Measurements from ENCODE around the gene CLBA1. TPM values are rescaled to one million over a fixed set of nuclear protein-coding genes. Genes with fewer than 3 reads are reported as not detected.
A peak's percentile ranks its signal among the peaks of the same experiment; 100 is the strongest.

CLBA1 gene
- total and polyA plus RNA-seq, 3 donors from 2014 or later = 27.6 to 53.9 (median 47.6) TPM

DNA sequence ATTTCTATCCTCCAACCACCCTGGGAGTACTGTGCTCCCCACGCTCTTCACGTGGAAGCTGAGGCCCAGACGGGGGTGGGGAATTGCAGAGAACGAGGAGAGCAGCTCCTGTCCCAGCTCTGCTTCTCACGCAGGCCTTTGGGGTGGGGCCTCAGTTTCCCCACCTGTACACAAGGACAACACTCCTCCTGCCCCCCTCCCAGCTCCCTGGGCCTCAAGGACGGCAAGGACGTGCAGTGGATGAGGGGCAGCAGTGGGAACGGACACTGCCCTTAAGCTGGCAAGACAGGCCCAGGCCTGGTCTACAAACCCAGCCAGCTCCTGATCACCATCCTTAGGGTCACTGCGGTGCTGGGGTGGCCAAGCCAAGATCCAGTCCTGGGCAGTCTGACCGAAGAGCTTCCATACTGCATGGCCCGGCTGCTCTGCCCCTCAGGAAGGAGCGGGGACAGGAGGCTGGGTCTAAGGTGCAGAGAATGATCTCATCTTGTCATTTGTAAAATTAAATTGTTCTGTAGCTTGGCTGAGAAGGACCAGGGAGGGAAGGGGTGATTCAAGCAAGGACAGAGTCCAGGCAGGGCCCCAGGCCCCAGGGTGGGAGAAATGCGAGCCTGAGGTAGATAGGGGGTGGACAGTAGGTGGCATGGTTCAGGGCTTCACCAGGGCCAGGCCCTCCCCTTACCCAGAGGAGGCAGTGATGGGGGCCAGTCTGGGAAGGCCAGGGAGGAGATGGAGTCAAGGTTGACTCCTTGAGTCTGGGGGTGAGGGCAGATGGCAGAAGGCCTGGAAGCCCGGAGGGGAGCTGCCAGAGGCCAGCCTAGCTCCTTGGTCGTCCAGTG, 1.3 kb upstream of the CLBA1 start:
- peak overlapping the region in 1 of 2 donors; percentile 87 for H3K4me3 ChIP-seq
- peaks cover 8% of the 10 kb centered on the region for H3K4me1 ChIP-seq
- no peaks in the 10 kb centered on the region for H3K9me3 ChIP-seq
- TF ChIP-seq, protein P1, sequence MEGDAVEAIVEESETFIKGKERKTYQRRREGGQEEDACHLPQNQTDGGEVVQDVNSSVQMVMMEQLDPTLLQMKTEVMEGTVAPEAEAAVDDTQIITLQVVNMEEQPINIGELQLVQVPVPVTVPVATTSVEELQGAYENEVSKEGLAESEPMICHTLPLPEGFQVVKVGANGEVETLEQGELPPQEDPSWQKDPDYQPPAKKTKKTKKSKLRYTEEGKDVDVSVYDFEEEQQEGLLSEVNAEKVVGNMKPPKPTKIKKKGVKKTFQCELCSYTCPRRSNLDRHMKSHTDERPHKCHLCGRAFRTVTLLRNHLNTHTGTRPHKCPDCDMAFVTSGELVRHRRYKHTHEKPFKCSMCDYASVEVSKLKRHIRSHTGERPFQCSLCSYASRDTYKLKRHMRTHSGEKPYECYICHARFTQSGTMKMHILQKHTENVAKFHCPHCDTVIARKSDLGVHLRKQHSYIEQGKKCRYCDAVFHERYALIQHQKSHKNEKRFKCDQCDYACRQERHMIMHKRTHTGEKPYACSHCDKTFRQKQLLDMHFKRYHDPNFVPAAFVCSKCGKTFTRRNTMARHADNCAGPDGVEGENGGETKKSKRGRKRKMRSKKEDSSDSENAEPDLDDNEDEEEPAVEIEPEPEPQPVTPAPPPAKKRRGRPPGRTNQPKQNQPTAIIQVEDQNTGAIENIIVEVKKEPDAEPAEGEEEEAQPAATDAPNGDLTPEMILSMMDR (IDR thresholded peaks at IDR 0.05) = no peak
- no peak for TF ChIP-seq POLR2A (IDR thresholded peaks at IDR 0.05)
- 89 to 94% methylated on average over 13 to 15 of the region's 15 CpGs for WGBS, 2 donors
- intact Hi-C loops (cut with DNase I; ENCODE audit: low total_unique reads) = no loop called here
- H3K27ac ChIP-seq = peak overlapping the region in 1 of 2 donors; percentile 78
- DNase-seq = no peak
- no peaks in the 10 kb centered on the region for H3K27me3 ChIP-seq
- H3K36me3 ChIP-seq (ENCODE audit: low read depth, missing control alignments) = no peaks in the 10 kb centered on the region

DNA sequence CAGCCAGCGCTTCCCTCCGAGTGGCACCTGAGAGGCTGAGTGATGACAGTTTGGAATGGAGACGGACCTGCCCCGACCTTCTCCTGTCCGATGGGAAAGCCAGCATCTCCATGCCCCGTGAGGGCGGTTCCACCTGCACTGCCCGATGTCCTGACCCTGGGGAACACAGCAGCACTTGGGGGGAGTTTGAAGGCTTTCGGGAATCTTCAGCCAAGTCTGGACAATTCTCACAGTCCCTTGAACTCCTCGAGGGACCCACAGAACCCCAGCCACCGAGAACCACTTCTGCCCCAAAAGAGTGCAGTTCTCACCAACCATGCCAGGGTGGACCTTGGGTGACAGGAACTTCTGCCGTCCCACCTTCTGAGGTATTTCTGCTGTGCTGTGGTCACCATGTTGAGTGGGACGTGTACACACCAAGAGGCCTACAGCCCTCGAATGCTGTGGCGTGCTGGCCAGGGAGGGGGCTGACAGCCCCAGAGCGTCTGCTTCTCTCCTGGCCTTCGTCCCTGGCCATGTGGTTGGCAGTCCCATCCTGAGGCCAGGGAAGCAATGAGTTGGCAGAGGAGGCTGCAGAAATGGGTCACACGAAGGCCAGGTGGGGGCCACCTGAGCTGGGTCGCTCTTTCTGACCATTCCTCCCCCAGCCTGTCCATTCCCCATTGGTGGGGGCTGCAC, 1.0 kb downstream of the CLBA1 start:
- no peak for DNase-seq
- intact Hi-C loops (cut with DNase I; ENCODE audit: low total_unique reads) = no loop called here
- Histone ChIP-seq H3K36me3 (ENCODE audit: low read depth, missing control alignments) (no peaks in the 10 kb centered on the region), H3K4me3 (peak overlapping the region in 1 of 2 donors; percentile 87), H3K27me3 (no peaks in the 10 kb centered on the region), H3K4me1 (peaks cover 8% of the 10 kb centered on the region), H3K27ac (peak overlapping the region in 1 of 2 donors; percentile 56), H3K9me3 (no peaks in the 10 kb centered on the region)
- TF ChIP-seq, protein P1 (IDR thresholded peaks at IDR 0.05) = no peak
- no peak for TF ChIP-seq POLR2A (IDR thresholded peaks at IDR 0.05)
- 58 to 75% methylated on average over 2 to 18 of the region's 19 CpGs for WGBS, 2 donors

DNA sequence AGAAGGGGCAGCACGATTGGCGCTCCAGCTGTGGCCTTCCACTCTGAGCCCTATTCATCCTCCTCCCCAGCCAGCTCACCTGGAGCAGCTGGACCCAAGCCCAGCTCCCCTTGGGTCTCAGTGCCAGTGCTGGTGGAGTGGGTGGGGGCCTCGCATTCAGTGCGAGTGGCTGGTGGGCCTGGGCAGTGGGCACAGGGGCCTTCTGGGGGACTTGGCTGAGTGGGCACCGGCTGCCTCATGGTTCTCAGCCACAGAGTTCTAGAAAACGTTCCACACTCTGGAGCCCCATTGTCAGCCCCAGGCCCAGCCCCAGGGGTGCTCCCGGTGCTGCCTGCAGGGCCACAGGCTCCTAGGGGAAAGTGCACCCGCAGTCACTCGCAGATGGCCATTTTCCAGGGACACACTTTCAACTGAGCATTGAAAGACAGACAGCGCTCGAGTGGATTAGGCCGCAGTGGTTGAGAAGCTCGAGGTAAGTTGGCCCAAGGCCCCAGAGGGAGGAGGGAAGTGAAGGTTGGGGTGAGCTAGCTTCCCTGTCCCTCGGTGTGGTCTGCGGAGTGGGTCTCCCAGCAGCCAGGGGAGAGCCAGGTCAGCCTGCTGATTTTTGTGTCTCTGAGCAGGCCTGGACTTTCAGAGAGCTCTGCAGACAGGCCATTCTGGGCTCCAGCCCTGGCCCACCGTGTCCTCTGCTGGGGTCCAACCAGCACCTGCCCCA, 3.8 kb downstream of the CLBA1 start:
- WGBS, 2 donors = 92 to 96% methylated on average over 12 to 16 of the region's 16 CpGs
- Histone ChIP-seq H3K27me3 (no peaks in the 10 kb centered on the region), H3K9me3 (no peaks in the 10 kb centered on the region), H3K4me1 (peaks cover 8% of the 10 kb centered on the region), H3K4me3 (no peak overlapping the region), H3K36me3 (ENCODE audit: low read depth, missing control alignments) (no peaks in the 10 kb centered on the region), H3K27ac (no peak overlapping the region)
- intact Hi-C loops (cut with DNase I; ENCODE audit: low total_unique reads) = no loop called here
- TF ChIP-seq, protein P1 (IDR thresholded peaks at IDR 0.05) = no peak
- TF ChIP-seq POLR2A (IDR thresholded peaks at IDR 0.05) = no peak
- no peak for DNase-seq

DNA sequence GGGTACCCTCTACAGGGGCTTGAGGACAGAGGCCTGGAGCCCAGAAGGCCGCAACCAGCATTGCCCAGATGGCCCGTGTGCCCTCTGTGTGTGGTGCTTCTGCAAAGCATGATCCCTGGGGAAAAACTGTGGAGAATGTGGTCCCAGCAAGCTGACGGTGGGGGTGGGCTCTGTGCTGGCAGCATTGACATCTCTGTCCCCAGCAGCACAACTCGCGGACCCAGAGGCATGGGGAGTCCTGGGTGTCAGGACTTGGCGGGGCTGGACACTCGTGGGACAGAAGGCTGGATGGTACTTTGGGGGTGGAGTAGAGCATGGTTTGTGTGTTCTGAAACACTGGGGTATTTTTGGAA, 4.3 kb downstream of the CLBA1 start:
- no peaks in the 10 kb centered on the region for H3K9me3 ChIP-seq
- no peak overlapping the region for H3K27ac ChIP-seq
- H3K4me1 ChIP-seq = peaks cover 8% of the 10 kb centered on the region
- DNase-seq = no peak
- no peak overlapping the region for H3K4me3 ChIP-seq
- TF ChIP-seq POLR2A (IDR thresholded peaks at IDR 0.05) = no peak
- TF ChIP-seq, protein P1 (IDR thresholded peaks at IDR 0.05) = no peak
- no peaks in the 10 kb centered on the region for H3K27me3 ChIP-seq
- 96 to 100% methylated on average over 2 to 7 of the region's 7 CpGs for WGBS, 2 donors
- intact Hi-C loops (cut with DNase I; ENCODE audit: low total_unique reads) = no loop called here
- no peaks in the 10 kb centered on the region for H3K36me3 ChIP-seq (ENCODE audit: low read depth, missing control alignments)

All from testis (tissue), 3 donors.